ENCODE results near the gene NTN3. TPM values are rescaled to one million over a fixed set of nuclear protein-coding genes. Genes with fewer than 3 reads are reported as not detected.

The NTN3 gene
- total RNA-seq, 2 experiments from 2014 or later: not detected

DNA sequence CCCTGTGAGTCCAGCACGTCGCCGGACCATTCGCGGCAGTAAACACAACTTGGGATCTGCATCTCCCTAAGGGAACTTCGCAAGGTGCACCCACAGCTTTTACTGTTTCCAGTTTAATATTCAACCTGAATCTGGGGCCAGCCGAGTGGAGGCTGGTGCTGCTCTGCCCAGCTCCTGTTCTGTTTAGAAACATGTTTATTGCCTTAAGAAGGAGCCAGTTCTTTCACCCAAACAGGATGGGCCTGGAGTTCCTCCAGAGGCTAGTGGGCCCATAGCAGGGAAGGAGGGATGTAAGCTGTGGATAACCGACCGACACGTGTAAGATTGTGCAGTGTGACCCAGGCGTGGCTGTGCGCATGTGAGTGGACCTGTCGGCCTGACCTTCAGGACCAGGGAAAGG, 21.2 kb downstream of the NTN3 start:
- peaks cover 8% of the 10 kb centered on the region for H3K4me1 Mint-ChIP-seq (ENCODE audit: low read depth)
- CTCF ChIA-PET: interaction anchor here (2.2 kb wide), 1 partner anchor 9 kb away, joined by 8 read pairs; no protein-coding TSS in a partner anchor
- H3K27ac Mint-ChIP-seq: no peak overlapping the region
- ATAC-seq: no peak
- no peak for TF ChIP-seq CTCF (IDR thresholded peaks at IDR 0.05)
- intact Hi-C loops (cut with micrococcal nuclease): no loop called here
- peaks cover 3% of the 10 kb centered on the region for H3K36me3 Mint-ChIP-seq (ENCODE audit: low read depth)
- no peaks in the 10 kb centered on the region for H3K9me3 Mint-ChIP-seq
- no peak for DNase-seq
- H3K4me3 Mint-ChIP-seq: no peak overlapping the region
- no peaks in the 10 kb centered on the region for H3K27me3 Mint-ChIP-seq
- POLR2A ChIA-PET: interaction anchor here (1.2 kb wide), 1 partner anchor 23 kb away, joined by 3 read pairs; no protein-coding TSS in a partner anchor

GRCh38 chr16:2493605-2494004, 22.5 kb downstream of the NTN3 start:
- Mint-ChIP-seq H3K4me3 (no peak overlapping the region), H3K36me3 (ENCODE audit: low read depth) (peaks cover 5% of the 10 kb centered on the region), H3K9me3 (no peaks in the 10 kb centered on the region), H3K27me3 (no peaks in the 10 kb centered on the region), H3K4me1 (ENCODE audit: low read depth) (no peaks in the 10 kb centered on the region), H3K27ac (no peak overlapping the region)
- no peak for TF ChIP-seq CTCF (IDR thresholded peaks at IDR 0.05)
- POLR2A ChIA-PET: no interaction called here
- ATAC-seq: no peak
- CTCF ChIA-PET: no interaction called here
- intact Hi-C loops (cut with micrococcal nuclease): no loop called here
- no peak for DNase-seq

GRCh38 chr16:2494616-2495015, 23.5 kb downstream of the NTN3 start:
- no peaks in the 10 kb centered on the region for H3K4me1 Mint-ChIP-seq (ENCODE audit: low read depth)
- H3K27me3 Mint-ChIP-seq: no peaks in the 10 kb centered on the region
- CTCF ChIA-PET: interaction anchor here (1.2 kb wide), 1 partner anchor 300 kb away, joined by 3 read pairs; no protein-coding TSS in a partner anchor
- POLR2A ChIA-PET: no interaction called here
- intact Hi-C loops (cut with micrococcal nuclease): no loop called here
- no peak overlapping the region for H3K27ac Mint-ChIP-seq
- ATAC-seq (no peak), DNase-seq (no peak)
- H3K4me3 Mint-ChIP-seq: no peak overlapping the region
- H3K9me3 Mint-ChIP-seq: no peaks in the 10 kb centered on the region
- peaks cover 5% of the 10 kb centered on the region for H3K36me3 Mint-ChIP-seq (ENCODE audit: low read depth)
- TF ChIP-seq CTCF (IDR thresholded peaks at IDR 0.05): no peak

DNA sequence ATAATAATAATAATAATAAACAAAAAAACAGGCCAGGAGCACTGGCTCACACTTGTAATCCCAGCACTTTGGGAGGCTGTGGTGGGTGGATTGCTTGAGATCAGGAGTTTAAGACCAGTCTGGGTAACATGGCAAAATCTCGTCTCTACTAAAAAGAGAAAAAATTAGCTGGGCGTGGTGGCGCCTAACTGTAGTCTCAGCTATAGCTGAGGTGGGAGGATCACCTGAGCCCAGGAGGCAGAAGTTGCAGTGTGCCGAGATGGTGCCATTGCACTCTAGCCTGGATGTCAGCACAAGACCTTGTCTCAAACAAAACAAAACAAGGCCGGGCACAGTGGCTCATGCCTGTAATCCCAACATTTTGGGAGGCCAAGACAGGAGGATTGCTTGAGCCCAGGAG, 23.9 kb downstream of the NTN3 start:
- ATAC-seq (no peak), DNase-seq (no peak)
- TF ChIP-seq CTCF (IDR thresholded peaks at IDR 0.05): no peak
- H3K4me3 Mint-ChIP-seq: no peak overlapping the region
- H3K9me3 Mint-ChIP-seq: no peaks in the 10 kb centered on the region
- ChIA-PET POLR2A (no interaction called here), CTCF (interaction anchor here (1.2 kb wide), 1 partner anchor 301 kb away, joined by 3 read pairs; no protein-coding TSS in a partner anchor)
- peaks cover 5% of the 10 kb centered on the region for H3K36me3 Mint-ChIP-seq (ENCODE audit: low read depth)
- H3K27ac Mint-ChIP-seq: no peak overlapping the region
- intact Hi-C loops (cut with micrococcal nuclease): no loop called here
- H3K27me3 Mint-ChIP-seq: no peaks in the 10 kb centered on the region
- no peaks in the 10 kb centered on the region for H3K4me1 Mint-ChIP-seq (ENCODE audit: low read depth)

DNA sequence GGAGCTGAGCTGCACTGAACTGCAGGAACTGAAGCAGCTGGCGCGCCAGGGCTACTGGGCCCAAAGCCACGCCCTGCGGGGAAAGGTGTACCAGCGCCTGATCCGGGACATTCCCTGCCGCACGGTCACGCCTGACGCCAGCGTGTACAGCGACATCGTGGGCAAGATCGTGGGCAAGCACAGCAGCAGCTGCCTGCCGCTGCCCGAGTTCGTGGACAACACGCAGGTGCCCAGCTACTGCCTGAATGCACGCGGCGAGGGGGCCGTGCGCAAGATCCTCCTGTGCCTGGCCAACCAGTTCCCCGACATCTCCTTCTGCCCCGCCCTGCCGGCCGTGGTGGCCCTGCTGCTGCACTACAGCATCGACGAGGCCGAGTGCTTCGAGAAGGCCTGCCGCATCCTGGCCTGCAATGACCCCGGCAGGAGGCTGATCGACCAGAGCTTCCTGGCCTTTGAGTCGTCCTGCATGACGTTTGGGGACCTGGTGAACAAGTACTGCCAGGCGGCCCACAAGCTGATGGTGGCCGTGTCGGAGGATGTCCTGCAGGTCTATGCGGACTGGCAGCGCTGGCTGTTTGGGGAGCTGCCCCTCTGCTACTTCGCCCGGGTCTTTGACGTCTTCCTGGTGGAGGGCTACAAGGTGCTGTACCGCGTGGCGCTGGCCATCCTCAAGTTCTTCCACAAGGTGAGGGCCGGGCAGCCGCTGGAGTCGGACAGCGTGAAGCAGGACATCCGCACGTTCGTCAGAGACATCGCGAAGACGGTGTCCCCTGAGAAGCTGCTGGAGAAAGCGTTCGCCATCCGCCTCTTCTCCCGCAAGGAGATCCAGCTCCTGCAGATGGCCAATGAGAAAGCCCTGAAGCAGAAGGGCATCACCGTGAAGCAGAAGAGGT, 25.4 kb downstream of the NTN3 start:
- no peaks in the 10 kb centered on the region for H3K4me1 Mint-ChIP-seq (ENCODE audit: low read depth)
- no peaks in the 10 kb centered on the region for H3K9me3 Mint-ChIP-seq
- H3K36me3 Mint-ChIP-seq (ENCODE audit: low read depth): peaks cover 5% of the 10 kb centered on the region
- ChIA-PET CTCF (no interaction called here), POLR2A (interaction anchor here (0.6 kb wide), 1 partner anchor 221 kb away, joined by 3 read pairs; no protein-coding TSS in a partner anchor)
- TF ChIP-seq CTCF (IDR thresholded peaks at IDR 0.05): no peak
- no peak overlapping the region for H3K4me3 Mint-ChIP-seq
- intact Hi-C loops (cut with micrococcal nuclease): no loop called here
- ATAC-seq: no peak
- H3K27ac Mint-ChIP-seq: no peak overlapping the region
- no peak for DNase-seq
- H3K27me3 Mint-ChIP-seq: no peaks in the 10 kb centered on the region
